GM06990 (cell line): Measurements from ENCODE around the gene XCL2.
"Not testable (repeated sequence)": the region's sequence is repeated elsewhere in the genome, so short reads cannot be mapped to it uniquely, and the experiment has no call there.

Experiments
- DNase-seq: peaks from one replicate; pipeline ENCODE4 v3.0.0-alpha.2; 2011; ENCODE audit not compliant: insufficient read length; ENCODE audit errors: extremely low read depth
- H3K27me3 ChIP-seq: replicated peaks from 2 replicates; pipeline ENCODE4 v1.6.0; 2011; ENCODE audit warnings: low read length; ENCODE audit not compliant: control insufficient read depth, insufficient read depth
- H3K36me3 ChIP-seq: 2 replicates; pipeline ENCODE4 v1.5.1; 2011; ENCODE audit warnings: low read length; ENCODE audit not compliant: control insufficient read depth, insufficient read depth
- H3K4me3 ChIP-seq: replicated peaks from 2 replicates; pipeline ENCODE4 v1.5.1; 2011; ENCODE audit warnings: low read depth, mild to moderate bottlenecking, control low read depth, low read length
- TF ChIP-seq, protein P1 (sequence below): IDR thresholded peaks from 2 replicates; pipeline ENCODE4 v1.5.1; 2011; ENCODE audit warnings: low read length, control low read depth, mild to moderate bottlenecking, inconsistent platforms; ENCODE audit not compliant: insufficient read depth, poor library complexity, severe bottlenecking

Gene XCL2, protein sequence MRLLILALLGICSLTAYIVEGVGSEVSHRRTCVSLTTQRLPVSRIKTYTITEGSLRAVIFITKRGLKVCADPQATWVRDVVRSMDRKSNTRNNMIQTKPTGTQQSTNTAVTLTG

DNA sequence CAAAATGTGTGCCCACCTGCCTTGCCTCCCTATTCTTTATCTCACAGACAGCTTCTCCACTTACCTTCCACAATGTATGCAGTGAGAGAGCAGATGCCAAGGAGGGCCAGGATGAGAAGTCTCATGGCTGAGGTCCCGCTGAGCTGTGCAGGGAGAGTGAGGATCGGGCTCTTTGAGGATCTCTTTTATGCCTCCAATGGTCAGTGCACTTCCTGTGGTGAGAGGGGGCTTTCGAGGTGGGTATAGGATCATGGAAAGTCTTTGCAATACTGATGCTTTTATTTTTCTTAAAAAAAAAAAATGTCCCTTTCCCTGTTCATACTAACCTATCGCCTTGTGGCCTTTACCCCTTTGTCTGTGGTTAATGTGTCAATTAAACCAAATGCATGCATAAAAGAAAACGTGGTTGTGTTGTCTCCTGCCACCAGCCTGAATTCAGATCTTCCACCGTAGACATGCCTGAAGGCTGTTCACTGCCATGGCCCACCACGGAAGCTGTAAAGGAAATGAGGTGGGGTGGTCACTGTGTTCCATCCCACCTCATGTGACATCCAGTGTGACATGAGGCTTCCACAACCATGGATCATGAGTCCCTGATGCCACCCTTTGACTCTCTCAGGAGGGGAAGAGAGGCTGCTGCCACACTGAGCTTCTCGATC, at the start of gene XCL2:
XCL2 (minus strand) TSS at position 158 of the 659 bp plus-strand sequence; CDS start at position 125, 33 bp downstream.
- not testable (repeated sequence) for DNase-seq, H3K27me3 ChIP-seq, H3K36me3 ChIP-seq, H3K4me3 ChIP-seq

DNA sequence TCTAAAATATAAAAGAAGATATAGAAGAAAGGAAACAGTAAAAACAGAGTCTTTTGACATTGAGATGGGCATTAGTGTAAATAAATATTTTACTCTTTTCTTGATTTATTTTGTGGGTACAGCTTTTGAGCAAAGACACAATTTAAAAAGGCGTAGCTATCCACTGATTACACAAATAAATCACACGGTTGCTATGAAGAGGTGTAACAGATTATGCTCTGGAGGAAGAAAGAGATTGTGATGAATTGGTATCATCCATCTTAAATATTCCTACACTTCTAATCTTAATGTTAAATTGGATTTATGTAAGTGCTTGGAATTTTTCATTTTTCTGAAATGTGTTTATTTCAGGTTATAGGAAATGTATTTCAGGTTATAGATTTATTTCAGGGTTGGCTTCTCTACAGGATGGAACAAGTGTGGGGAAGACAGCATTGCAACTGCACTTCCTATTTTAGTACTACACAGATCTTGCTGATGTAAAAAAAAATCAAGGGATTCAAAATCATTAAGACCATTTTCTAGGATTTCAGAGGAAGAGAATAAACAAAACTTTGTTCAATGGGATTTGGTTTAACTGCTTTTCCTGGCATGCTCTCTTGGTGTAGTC, 47.9 kb upstream of the XCL2 start:
- DNase-seq: no peak
- Histone ChIP-seq H3K4me3 (no peak overlapping the region), H3K36me3 (no peaks in the 10 kb centered on the region), H3K27me3 (no peaks in the 10 kb centered on the region; the same call in 1 of the 2 replicates)
- TF ChIP-seq, protein P1, sequence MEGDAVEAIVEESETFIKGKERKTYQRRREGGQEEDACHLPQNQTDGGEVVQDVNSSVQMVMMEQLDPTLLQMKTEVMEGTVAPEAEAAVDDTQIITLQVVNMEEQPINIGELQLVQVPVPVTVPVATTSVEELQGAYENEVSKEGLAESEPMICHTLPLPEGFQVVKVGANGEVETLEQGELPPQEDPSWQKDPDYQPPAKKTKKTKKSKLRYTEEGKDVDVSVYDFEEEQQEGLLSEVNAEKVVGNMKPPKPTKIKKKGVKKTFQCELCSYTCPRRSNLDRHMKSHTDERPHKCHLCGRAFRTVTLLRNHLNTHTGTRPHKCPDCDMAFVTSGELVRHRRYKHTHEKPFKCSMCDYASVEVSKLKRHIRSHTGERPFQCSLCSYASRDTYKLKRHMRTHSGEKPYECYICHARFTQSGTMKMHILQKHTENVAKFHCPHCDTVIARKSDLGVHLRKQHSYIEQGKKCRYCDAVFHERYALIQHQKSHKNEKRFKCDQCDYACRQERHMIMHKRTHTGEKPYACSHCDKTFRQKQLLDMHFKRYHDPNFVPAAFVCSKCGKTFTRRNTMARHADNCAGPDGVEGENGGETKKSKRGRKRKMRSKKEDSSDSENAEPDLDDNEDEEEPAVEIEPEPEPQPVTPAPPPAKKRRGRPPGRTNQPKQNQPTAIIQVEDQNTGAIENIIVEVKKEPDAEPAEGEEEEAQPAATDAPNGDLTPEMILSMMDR: no peak

DNA sequence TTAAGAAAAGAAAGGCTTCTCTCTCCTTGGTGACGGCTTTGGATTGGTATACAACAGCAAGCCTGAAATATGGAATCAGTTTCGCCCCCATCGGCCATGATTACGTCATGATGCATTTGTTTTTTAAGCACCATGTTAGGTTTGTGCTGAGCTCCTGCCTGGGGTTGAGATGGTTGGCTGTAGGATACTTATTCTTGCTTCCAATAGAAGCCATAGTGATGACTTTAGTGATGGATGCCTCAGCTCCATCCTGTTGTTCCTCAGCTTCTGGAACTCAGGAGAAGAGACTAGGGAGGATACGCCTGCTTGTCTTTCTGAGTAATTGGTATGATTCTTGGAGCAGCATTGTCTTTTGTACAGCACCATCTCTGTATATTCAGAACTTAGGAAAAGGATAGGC, 47.3 kb upstream of the XCL2 start:
- DNase-seq: no peak
- Histone ChIP-seq H3K27me3 (no peaks in the 10 kb centered on the region; the same call in 1 of the 2 replicates), H3K4me3 (no peak overlapping the region), H3K36me3 (no peaks in the 10 kb centered on the region)
- TF ChIP-seq, protein P1: no peak

DNA sequence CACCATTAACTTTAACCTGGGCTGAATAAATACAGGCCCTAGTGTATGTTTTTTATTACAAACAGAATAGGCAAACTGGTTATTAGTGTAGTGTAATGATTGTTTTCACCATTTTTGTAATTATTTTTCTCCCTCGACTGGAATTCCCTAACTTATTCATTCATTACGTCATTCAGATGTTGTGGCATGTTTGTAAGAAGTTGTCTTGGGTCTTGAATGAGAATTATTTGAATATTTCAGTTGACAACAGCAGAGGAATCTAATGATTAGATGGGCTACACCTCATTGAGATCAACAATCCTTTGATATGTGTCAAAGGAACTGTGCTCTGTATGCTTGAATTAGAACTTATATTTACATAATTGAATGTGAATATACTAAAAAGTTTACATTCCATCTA, 45.4 kb upstream of the XCL2 start:
- TF ChIP-seq, protein P1: no peak
- H3K4me3 ChIP-seq: no peak overlapping the region
- H3K36me3 ChIP-seq: no peaks in the 10 kb centered on the region
- no peak for DNase-seq
- H3K27me3 ChIP-seq: no peaks in the 10 kb centered on the region; the same call in 1 of the 2 replicates

DNA sequence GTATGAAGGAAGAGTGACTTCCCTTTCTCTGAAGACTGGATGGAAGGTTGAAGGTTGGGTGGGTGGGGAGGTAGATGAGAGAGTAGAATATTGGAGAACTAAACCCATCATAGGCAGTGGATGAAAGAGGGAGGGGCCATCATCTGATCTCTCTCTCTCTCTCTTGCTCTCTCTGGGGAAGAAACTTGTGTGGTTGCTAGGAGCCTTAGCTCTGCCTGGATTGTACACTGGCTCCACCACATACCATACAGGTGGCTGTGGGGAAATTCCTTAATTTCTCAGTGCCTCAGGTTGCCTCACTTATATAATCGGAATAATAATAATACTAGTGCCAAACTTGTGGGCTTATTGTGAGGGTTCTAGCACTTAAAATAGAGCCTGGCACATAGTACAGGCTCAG, 42.1 kb upstream of the XCL2 start:
- H3K4me3 ChIP-seq: no peak overlapping the region
- no peaks in the 10 kb centered on the region; the same call in 1 of the 2 replicates for H3K27me3 ChIP-seq
- no peaks in the 10 kb centered on the region for H3K36me3 ChIP-seq
- TF ChIP-seq, protein P1: no peak
- DNase-seq: no peak

DNA sequence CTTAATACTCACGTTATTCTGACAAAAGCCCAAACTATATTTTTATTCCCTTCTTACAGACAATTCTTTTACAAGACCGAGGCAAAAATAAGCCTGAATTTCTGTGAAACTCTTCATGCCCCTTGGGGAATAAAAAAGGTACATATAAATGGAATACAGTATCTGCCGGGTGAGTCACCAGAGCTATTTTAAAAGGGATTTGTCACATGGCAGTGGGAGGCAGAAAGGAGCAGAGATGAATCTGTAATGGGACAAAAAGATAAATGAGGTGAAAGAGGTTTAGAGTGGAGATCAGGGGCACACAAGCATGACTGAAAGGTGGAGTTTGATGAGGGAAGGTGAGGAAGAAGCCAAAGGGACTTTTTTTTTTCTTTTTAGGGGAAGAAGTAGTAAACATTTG, 41.4 kb upstream of the XCL2 start:
- no peak for DNase-seq
- no peaks in the 10 kb centered on the region for H3K36me3 ChIP-seq
- TF ChIP-seq, protein P1: no peak
- H3K4me3 ChIP-seq: no peak overlapping the region
- no peaks in the 10 kb centered on the region for H3K27me3 ChIP-seq
